Activated naive CD4-positive, alpha-beta T cell treated with anti-CD3 and anti-CD28 coated beads for 36 hours (primary cell): ENCODE measurements around the gene CT45A5. TPM values are rescaled to one million over a fixed set of nuclear protein-coding genes. Genes with fewer than 3 reads are reported as not detected.
"Not testable (repeated sequence)": the region's sequence is repeated elsewhere in the genome, so short reads cannot be mapped to it uniquely, and the experiment has no call there.

Experiments used
- CTCF ChIA-PET: fragments of 350-600 bp; sonication (Branson Sonifier 250); formaldehyde crosslinking; loops from one replicate; lab custom pipeline; 2021; ENCODE audit warnings: antibody characterized with exemption; lab: Charles Lee
- DNase-seq: peaks from one replicate; pipeline ENCODE4 v3.0.0-alpha.2; 2020
- H3K27ac Mint-ChIP-seq: one replicate; pipeline ENCODE4 v1.8.0; 2021; ENCODE audit warnings: mild to moderate bottlenecking, mixed read lengths
- H3K27me3 Mint-ChIP-seq: one replicate; pipeline ENCODE4 v1.8.0; 2021; ENCODE audit warnings: low read depth, mixed read lengths
- H3K36me3 Mint-ChIP-seq: one replicate; pipeline ENCODE4 v1.8.0; 2021; ENCODE audit warnings: low read depth, mixed read lengths
- H3K4me1 Mint-ChIP-seq: one replicate; pipeline ENCODE4 v1.8.0; 2021; ENCODE audit warnings: low read depth, mixed read lengths
- H3K4me3 Mint-ChIP-seq: one replicate; pipeline ENCODE4 v1.8.0; 2021; ENCODE audit warnings: mild to moderate bottlenecking, moderate library complexity, mixed read lengths
- H3K9me3 Mint-ChIP-seq: one replicate; pipeline ENCODE4 v1.8.0; 2021; ENCODE audit warnings: mixed read lengths
- intact Hi-C: fragments of 100-400 bp; cut with micrococcal nuclease; formaldehyde crosslinking; loops from one replicate; pipeline ENCODE4 v1.15.1; 2023
- total RNA-seq, 2 experiments: library from RNA; stranded (reverse); gene quantifications; one replicate each; pipeline ENCODE4 v1.2.3, GENCODE V29; 2021

Gene CT45A5
- total RNA-seq: not detected

- H3K27ac Mint-ChIP-seq, H3K4me3 Mint-ChIP-seq, H3K4me1 Mint-ChIP-seq, H3K36me3 Mint-ChIP-seq, H3K9me3 Mint-ChIP-seq, H3K27me3 Mint-ChIP-seq, CTCF ChIA-PET, intact Hi-C loops, DNase-seq: not testable (repeated sequence)
These were observed at the start of gene CT45A5 for GRCh38 chrX:135785403-135785802. Gene CT45A5 (minus strand): TSS chrX:135785503. CDS start chrX:135781729, 3,774 bp downstream.

- CTCF ChIA-PET, H3K27ac Mint-ChIP-seq, H3K36me3 Mint-ChIP-seq, DNase-seq, H3K4me3 Mint-ChIP-seq, H3K4me1 Mint-ChIP-seq, H3K27me3 Mint-ChIP-seq, H3K9me3 Mint-ChIP-seq, intact Hi-C loops: not testable (repeated sequence)
These were observed 34.6 kb upstream of the CT45A5 start, which contains the start of gene CT45A2 for GRCh38 chrX:135819912-135820311. Gene CT45A2 (minus strand): TSS chrX:135820012. CDS start chrX:135816265, 3,747 bp downstream.

- H3K4me3 Mint-ChIP-seq, H3K27ac Mint-ChIP-seq, intact Hi-C loops, DNase-seq, CTCF ChIA-PET, H3K27me3 Mint-ChIP-seq, H3K36me3 Mint-ChIP-seq, H3K9me3 Mint-ChIP-seq, H3K4me1 Mint-ChIP-seq: not testable (repeated sequence)
These were observed 17.4 kb upstream of the CT45A5 start, which contains the start of gene CT45A6 for GRCh38 chrX:135802687-135803086. Gene CT45A6 (minus strand): TSS chrX:135802787. CDS start chrX:135798993, 3,794 bp downstream.

- H3K27ac Mint-ChIP-seq, H3K9me3 Mint-ChIP-seq, H3K36me3 Mint-ChIP-seq, CTCF ChIA-PET, H3K4me3 Mint-ChIP-seq, intact Hi-C loops, H3K27me3 Mint-ChIP-seq, H3K4me1 Mint-ChIP-seq, DNase-seq: not testable (repeated sequence)
These were observed 17.2 kb downstream of the CT45A5 start, which contains the start of gene CT45A3 for GRCh38 chrX:135768091-135768490. Gene CT45A3 (minus strand): TSS chrX:135768191. CDS start chrX:135764444, 3,747 bp downstream.

GRCh38 chrX:135744739-135745138, 40.6 kb downstream of the CT45A5 start:
- intact Hi-C loops, CTCF ChIA-PET, H3K36me3 Mint-ChIP-seq, H3K9me3 Mint-ChIP-seq, H3K4me3 Mint-ChIP-seq, H3K27me3 Mint-ChIP-seq, DNase-seq, H3K4me1 Mint-ChIP-seq, H3K27ac Mint-ChIP-seq: not testable (repeated sequence)

GRCh38 chrX:135741192-135741715, 44.0 kb downstream of the CT45A5 start:
- Mint-ChIP-seq H3K4me3 (no peak overlapping the region), H3K27me3 (no peaks in the 10 kb centered on the region), H3K9me3 (no peaks in the 10 kb centered on the region), H3K27ac (no peak overlapping the region), H3K36me3 (no peaks in the 10 kb centered on the region), H3K4me1 (no peaks in the 10 kb centered on the region)
- no peak for DNase-seq
- intact Hi-C loops: no loop called here
- CTCF ChIA-PET: interaction anchor here (0.6 to 0.8 kb wide), 2 partner anchors 99 to 526 kb away, joined by 3 read pairs; no protein-coding TSS in a partner anchor

GRCh38 chrX:135740681-135741149, 44.6 kb downstream of the CT45A5 start:
- Mint-ChIP-seq H3K27me3 (no peaks in the 10 kb centered on the region), H3K4me3 (peak overlapping the region; percentile 24), H3K36me3 (no peaks in the 10 kb centered on the region), H3K9me3 (no peaks in the 10 kb centered on the region), H3K4me1 (no peaks in the 10 kb centered on the region), H3K27ac (no peak overlapping the region)
- intact Hi-C loops: no loop called here
- peak; percentile 74 for DNase-seq
- CTCF ChIA-PET: interaction anchor here (0.6 kb wide), 1 partner anchor 526 kb away, joined by 3 read pairs; no protein-coding TSS in a partner anchor

GRCh38 chrX:135737366-135738071, 47.8 kb downstream of the CT45A5 start:
- intact Hi-C loops: no loop called here
- DNase-seq: no peak
- no peaks in the 10 kb centered on the region for H3K4me1 Mint-ChIP-seq
- H3K36me3 Mint-ChIP-seq: no peaks in the 10 kb centered on the region
- H3K27ac Mint-ChIP-seq: no peak overlapping the region
- no peak overlapping the region for H3K4me3 Mint-ChIP-seq
- CTCF ChIA-PET: interaction anchor here (0.7 kb wide), 1 partner anchor 31 kb away, joined by 3 read pairs; no protein-coding TSS in a partner anchor
- H3K27me3 Mint-ChIP-seq: no peaks in the 10 kb centered on the region
- H3K9me3 Mint-ChIP-seq: no peaks in the 10 kb centered on the region

- H3K4me3 Mint-ChIP-seq, H3K4me1 Mint-ChIP-seq: not testable (repeated sequence)
These were observed 50.6 kb downstream of the CT45A5 start for GRCh38 chrX:135734666-135735065.

More at GRCh38 chrX:135734666-135735065, 50.6 kb downstream of the CT45A5 start:
- DNase-seq, H3K27me3 Mint-ChIP-seq, H3K9me3 Mint-ChIP-seq, H3K36me3 Mint-ChIP-seq, CTCF ChIA-PET, intact Hi-C loops, H3K27ac Mint-ChIP-seq: not testable (repeated sequence)

Other genes starting within 250 kb of the CT45A5 start
- not detected for gene CT45A1, start 71.9 kb downstream of the CT45A5 start, total RNA-seq
- gene CT45A3, start 17.3 kb downstream of the CT45A5 start, total RNA-seq: not detected
- not detected for gene CT45A6, start 17.3 kb upstream of the CT45A5 start, total RNA-seq
- not detected for gene CT45A2, start 34.5 kb upstream of the CT45A5 start, total RNA-seq
- gene CT45A7, start 51.8 kb upstream of the CT45A5 start, total RNA-seq: not detected
- not detected for gene CT45A8, start 69.0 kb upstream of the CT45A5 start, total RNA-seq
- not detected for gene CT45A9, start 86.3 kb upstream of the CT45A5 start, total RNA-seq
- gene CT45A10, start 107.9 kb upstream of the CT45A5 start, total RNA-seq: not detected
- not detected for gene SAGE1, start 108.2 kb upstream of the CT45A5 start, total RNA-seq
- 10 to 100 TPM; 17.0 to 17.1 TPM for gene MMGT1, start 188.5 kb upstream of the CT45A5 start, total RNA-seq
- 10 to 100 TPM in 1 of 2 experiments, 1 to 10 TPM in 1; 9.7 to 10.0 TPM for gene SLC9A6, start 199.9 kb upstream of the CT45A5 start, total RNA-seq